ENCODE measurements around the gene CSMD2. TPM values are rescaled to one million over a fixed set of nuclear protein-coding genes. Genes with fewer than 3 reads are reported as not detected.

The CSMD2 gene
- total RNA-seq, 1 experiment from 2014 or later = 0.22 TPM

GRCh38 chr1:33466159-33466558 lies 698.9 kb downstream of the CSMD2 start:
- no TSS peak for BruUV-seq (replicated peaks)
- no peaks in the 10 kb centered on the region for H4K20me1 ChIP-seq (ENCODE audit: insufficient read depth)
- no peak overlapping the region for H3K4me3 ChIP-seq (replicated peaks in 1 of 2; ENCODE audit: low read depth in 1 of 2, low read length in 2 of 2)
- no peak overlapping the region for H3K9ac ChIP-seq (ENCODE audit: low read length)
- ATAC-seq = no peak
- no peak overlapping the region for H3K4me2 ChIP-seq (ENCODE audit: low read length)
- ChIA-PET POLR2A (no interaction called here), RAD21 (ENCODE audit: low non-redundant PET in 1 of 2, low total read pairs in 2 of 2, uncharacterized antibody in 2 of 2, unreplicated experiment in 2 of 2) (no interaction called here), CTCF (no interaction called here)
- no peak overlapping the region for H3K27ac ChIP-seq (ENCODE audit: low read depth, low read length)
- DNase-seq (ENCODE audit: low read depth, low spot score) = no peak
- no peak overlapping the region for H2AFZ ChIP-seq (ENCODE audit: low read depth, low read length, poor library complexity, severe bottlenecking)
- H3K4me1 ChIP-seq (ENCODE audit: control insufficient read depth in 1 of 2, insufficient read depth in 2 of 2, low read length in 2 of 2) = peaks cover 4 to 21% of the 10 kb centered on the region in 2 experiments; a peak in 3 of 4 replicates
- no peaks in the 10 kb centered on the region for H3K9me3 ChIP-seq (ENCODE audit: control insufficient read depth in 1 of 2, insufficient read depth in 1 of 2, low read depth in 1 of 2, low read length in 2 of 2)
- intact Hi-C loops (cut with micrococcal nuclease) = no loop called here
- TF ChIP-seq RAD21 (IDR thresholded peaks at IDR 0.05; ENCODE audit: low read depth) = no peak
- no peak for TF ChIP-seq CEBPB (IDR thresholded peaks at IDR 0.05; ENCODE audit: low read depth)
- TF ChIP-seq EZH2phosphoT487 (IDR thresholded peaks at IDR 0.05; ENCODE audit: borderline replicate concordance) = no peak
- no peak for TF ChIP-seq EGR1 (IDR thresholded peaks at IDR 0.05; ENCODE audit: low read depth)
- TF ChIP-seq ATF3 (IDR thresholded peaks at IDR 0.05) = no peak
- no peak for TF ChIP-seq ZNF274 (IDR thresholded peaks at IDR 0.05; ENCODE audit: low read depth, low read length)
- no peak for TF ChIP-seq SIN3A (IDR thresholded peaks at IDR 0.05; ENCODE audit: low read depth)
- TF ChIP-seq ZBTB33 (IDR thresholded peaks at IDR 0.05; ENCODE audit: extremely low read depth, insufficient replicate concordance, low read length) = no peak
- TF ChIP-seq EZH2 (IDR thresholded peaks at IDR 0.05) = no peak
- TF ChIP-seq POLR2AphosphoS5 (IDR thresholded peaks at IDR 0.05; ENCODE audit: low read depth, low read length) = no peak
- no peak for TF ChIP-seq MAX (IDR thresholded peaks at IDR 0.05)
- no peak for TF ChIP-seq ZFX (IDR thresholded peaks at IDR 0.05)
- TF ChIP-seq ELF1 (IDR thresholded peaks at IDR 0.05; ENCODE audit: borderline replicate concordance, low read depth) = no peak
- TF ChIP-seq YY1 (IDR thresholded peaks at IDR 0.05; ENCODE audit: extremely low read depth, insufficient replicate concordance, low read depth, low read length) = no peak
- no peak for TF ChIP-seq SP1 (IDR thresholded peaks at IDR 0.05; ENCODE audit: low read depth)
- TF ChIP-seq JUND (IDR thresholded peaks at IDR 0.05) = no peak
- no peak for TF ChIP-seq TCF7L2 (IDR thresholded peaks at IDR 0.05; ENCODE audit: borderline replicate concordance, extremely low read depth, insufficient read depth, insufficient read length)
- TF ChIP-seq POLR2A (IDR thresholded peaks at IDR 0.05; ENCODE audit: borderline replicate concordance, extremely low read depth, insufficient read depth, insufficient read length) = no peak
- no peaks in the 10 kb centered on the region for H3K36me3 ChIP-seq (ENCODE audit: control insufficient read depth in 1 of 2, insufficient read depth in 2 of 2, low read length in 2 of 2)
- no peaks in the 10 kb centered on the region for H3K27me3 ChIP-seq (ENCODE audit: insufficient read depth, low read length)
- no peaks in the 10 kb centered on the region for H3K79me2 ChIP-seq (ENCODE audit: insufficient read depth, low read length)
- no peaks in the 10 kb centered on the region for H3K9me2 ChIP-seq (ENCODE audit: insufficient read depth)
